Tibial nerve (tissue), 4 donors: Measurements from ENCODE around the gene C12orf57.

Experiments
- CTCF ChIP-seq, 5 experiments: fragments of 200-600 bp in 3 of 5; fragments of 450-650 bp in 2 of 5; sonication (generic) in 3 of 5; IDR thresholded peaks; one replicate each; pipeline ENCODE4 v1.5.1; 2016 to 2019; ENCODE audit warnings: antibody characterized with exemption in 5 of 5, mild to moderate bottlenecking in 3 of 5, moderate library complexity in 2 of 5
- EP300 ChIP-seq, 2 donors: sonication (generic); formaldehyde crosslinking; IDR thresholded peaks; one replicate each; pipeline ENCODE4 v1.6.1; 2017; ENCODE audit warnings: antibody characterized with exemption in 2 of 2, mild to moderate bottlenecking in 1 of 2
- POLR2A ChIP-seq, 2 donors: fragments of 450-650 bp; IDR thresholded peaks; one replicate each; pipeline ENCODE4 v1.6.1; 2017; ENCODE audit warnings: antibody characterized with exemption in 2 of 2, mild to moderate bottlenecking in 2 of 2, moderate library complexity in 2 of 2

DNA sequence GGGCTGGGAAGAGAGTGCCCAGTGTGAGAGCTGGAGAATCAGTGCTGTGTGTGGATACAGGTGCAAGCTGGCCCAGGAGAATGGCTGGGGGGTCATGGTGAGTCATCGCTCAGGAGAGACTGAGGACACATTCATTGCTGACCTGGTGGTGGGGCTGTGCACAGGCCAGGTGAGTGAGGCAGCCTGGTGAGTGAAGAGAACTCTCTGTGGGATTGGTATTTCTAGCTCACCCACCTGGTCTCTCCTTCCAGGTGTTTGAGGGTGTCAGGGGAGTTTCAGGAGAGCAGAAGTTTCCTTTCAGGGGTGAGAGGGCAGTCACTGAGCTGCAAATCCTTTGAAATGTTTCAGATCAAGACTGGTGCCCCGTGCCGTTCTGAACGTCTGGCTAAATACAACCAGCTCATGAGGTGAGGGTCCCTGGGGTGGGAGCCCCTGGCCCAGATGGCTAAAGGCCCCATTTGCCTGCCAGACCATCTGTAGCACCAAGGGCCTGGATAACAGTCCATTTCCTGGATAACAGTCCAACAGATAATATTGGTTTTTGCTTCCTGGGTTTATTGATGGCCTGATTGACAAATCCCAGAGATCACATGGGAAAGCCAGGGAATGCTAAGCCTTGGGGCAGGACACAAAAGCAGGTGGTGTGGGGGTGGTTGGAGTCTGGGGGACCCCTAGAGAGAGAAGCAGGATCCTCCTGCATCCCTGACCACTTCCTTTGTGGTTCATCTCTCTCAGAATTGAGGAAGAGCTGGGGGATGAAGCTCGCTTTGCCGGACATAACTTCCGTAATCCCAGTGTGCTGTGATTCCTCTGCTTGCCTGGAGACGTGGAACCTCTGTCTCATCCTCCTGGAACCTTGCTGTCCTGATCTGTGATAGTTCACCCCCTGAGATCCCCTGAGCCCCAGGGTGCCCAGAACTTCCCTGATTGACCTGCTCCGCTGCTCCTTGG is 21.6 kb upstream of the C12orf57 start:
- no peak for TF ChIP-seq EP300 (IDR thresholded peaks at IDR 0.05)
- TF ChIP-seq CTCF (IDR thresholded peaks at IDR 0.05), result no peak
- no peak for TF ChIP-seq POLR2A (IDR thresholded peaks at IDR 0.05)
